ENCODE results near the gene KIFBP.

The KIFBP gene

DNA sequence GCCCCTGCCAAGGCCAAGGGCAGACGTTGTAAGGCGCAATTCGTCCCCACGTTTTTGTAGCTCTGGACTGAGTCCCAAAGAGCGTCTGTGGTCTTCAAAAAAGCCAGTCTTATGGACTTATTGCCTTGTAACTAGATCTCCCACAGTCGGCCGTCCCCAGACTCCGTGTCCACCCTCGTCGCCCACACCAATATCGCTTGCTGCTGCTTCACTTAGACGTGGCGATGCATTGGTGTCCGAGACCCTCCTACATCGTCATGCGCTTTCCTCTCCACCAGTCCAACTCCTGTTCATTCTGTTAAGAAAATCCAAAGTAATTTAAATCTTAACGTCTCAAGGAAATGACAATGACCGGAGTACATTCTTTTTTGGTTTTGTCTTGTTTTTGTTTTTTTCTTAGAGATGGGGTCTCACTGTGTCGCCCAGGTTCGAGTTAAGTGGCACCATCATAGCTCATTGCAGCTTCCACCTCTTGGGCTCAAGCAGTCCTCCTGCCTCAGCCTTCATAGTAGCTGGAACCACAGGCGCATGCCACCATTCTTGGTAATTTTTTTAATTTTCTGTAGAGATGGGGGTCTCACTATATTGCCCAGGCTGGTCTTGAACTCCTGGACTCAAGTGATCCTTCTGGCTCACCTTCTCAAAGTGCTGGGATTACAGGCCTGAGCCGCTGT lies 851 bp downstream of the KIFBP start:
- no peak for TF ChIP-seq TAF1 (IDR thresholded peaks at IDR 0.05; ENCODE audit: borderline replicate concordance, insufficient read depth, low read length)
- TF ChIP-seq SIN3A (IDR thresholded peaks at IDR 0.05; ENCODE audit: borderline replicate concordance, insufficient read depth, low read length), result no peak
- TF ChIP-seq FOXP2 (optimal IDR thresholded peaks at IDR 0.05; ENCODE audit: borderline replicate concordance, extremely low read depth, extremely low read length, insufficient read depth), result no peak
- no peak for TF ChIP-seq POLR2AphosphoS5 (IDR thresholded peaks at IDR 0.05; ENCODE audit: low read depth, low read length)
- TF ChIP-seq, protein P1, sequence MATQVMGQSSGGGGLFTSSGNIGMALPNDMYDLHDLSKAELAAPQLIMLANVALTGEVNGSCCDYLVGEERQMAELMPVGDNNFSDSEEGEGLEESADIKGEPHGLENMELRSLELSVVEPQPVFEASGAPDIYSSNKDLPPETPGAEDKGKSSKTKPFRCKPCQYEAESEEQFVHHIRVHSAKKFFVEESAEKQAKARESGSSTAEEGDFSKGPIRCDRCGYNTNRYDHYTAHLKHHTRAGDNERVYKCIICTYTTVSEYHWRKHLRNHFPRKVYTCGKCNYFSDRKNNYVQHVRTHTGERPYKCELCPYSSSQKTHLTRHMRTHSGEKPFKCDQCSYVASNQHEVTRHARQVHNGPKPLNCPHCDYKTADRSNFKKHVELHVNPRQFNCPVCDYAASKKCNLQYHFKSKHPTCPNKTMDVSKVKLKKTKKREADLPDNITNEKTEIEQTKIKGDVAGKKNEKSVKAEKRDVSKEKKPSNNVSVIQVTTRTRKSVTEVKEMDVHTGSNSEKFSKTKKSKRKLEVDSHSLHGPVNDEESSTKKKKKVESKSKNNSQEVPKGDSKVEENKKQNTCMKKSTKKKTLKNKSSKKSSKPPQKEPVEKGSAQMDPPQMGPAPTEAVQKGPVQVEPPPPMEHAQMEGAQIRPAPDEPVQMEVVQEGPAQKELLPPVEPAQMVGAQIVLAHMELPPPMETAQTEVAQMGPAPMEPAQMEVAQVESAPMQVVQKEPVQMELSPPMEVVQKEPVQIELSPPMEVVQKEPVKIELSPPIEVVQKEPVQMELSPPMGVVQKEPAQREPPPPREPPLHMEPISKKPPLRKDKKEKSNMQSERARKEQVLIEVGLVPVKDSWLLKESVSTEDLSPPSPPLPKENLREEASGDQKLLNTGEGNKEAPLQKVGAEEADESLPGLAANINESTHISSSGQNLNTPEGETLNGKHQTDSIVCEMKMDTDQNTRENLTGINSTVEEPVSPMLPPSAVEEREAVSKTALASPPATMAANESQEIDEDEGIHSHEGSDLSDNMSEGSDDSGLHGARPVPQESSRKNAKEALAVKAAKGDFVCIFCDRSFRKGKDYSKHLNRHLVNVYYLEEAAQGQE (IDR thresholded peaks at IDR 0.05; ENCODE audit: insufficient read depth in 1 of 2, low read depth in 2 of 2, low read length in 2 of 2), result no peak

DNA sequence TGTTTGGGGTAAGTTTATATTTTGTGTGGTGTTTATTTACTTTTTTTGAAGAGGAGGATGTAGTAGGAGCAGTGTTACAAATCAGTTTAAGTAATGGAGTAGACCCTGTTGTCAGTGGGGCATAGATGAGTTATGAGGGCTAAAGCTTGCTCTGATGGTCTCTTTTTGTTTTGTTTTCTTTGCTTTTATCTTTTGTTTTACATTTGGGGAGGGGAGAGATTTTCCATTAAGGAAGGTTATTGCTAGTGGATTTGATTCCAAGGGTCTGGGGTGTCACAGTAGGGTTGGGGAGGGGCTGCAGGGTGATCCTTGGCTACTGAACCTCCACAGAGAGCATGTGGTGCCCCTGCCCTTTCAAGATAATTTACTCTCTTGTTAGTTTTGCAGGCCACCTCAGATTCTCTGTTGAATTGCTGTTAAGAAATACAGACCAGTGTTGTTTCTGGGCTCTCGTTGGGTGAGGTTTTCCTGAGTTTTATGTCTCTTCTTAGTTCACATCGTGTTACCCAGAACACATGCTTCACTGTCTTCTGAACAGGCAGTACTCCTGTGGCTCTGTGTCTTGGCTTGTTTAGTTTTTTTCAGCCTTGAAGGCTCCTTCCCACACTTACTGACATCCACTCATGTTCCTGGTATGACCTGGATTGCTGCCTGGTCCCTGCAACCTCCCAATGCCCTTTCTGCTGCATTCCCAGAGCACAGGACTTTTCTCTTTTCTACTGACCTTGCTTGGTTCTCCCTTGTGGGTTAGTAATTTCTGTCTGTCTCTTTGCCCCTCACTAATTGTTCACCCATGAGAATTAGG lies 4.2 kb downstream of the KIFBP start:
- TF ChIP-seq TAF1 (IDR thresholded peaks at IDR 0.05; ENCODE audit: borderline replicate concordance, insufficient read depth, low read length) (no peak), FOXP2 (optimal IDR thresholded peaks at IDR 0.05; ENCODE audit: borderline replicate concordance, extremely low read depth, extremely low read length, insufficient read depth) (no peak), SIN3A (IDR thresholded peaks at IDR 0.05; ENCODE audit: borderline replicate concordance, insufficient read depth, low read length) (no peak), POLR2AphosphoS5 (IDR thresholded peaks at IDR 0.05; ENCODE audit: low read depth, low read length) (no peak)
- TF ChIP-seq, protein P1 (IDR thresholded peaks at IDR 0.05; ENCODE audit: insufficient read depth in 1 of 2, low read depth in 2 of 2, low read length in 2 of 2), result no peak

DNA sequence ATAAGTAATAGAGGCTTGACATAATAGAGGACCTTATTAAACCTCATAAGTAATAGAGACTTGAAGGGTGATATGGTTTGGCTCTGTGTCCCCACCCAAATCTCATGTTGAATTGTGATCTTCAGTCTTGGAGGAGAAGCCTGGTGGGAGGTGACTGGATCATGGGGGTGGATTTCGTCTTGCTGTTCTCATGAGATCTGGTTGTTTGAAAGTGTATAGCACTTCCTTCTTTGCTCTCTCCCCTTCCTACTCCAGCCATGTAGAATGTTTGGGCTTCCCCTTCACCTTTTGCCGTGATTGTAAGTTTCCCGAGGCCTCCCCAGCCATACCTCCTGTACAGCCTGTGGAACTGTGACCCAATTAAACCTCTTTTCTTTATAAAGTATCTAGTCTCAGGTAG lies 8.6 kb downstream of the KIFBP start:
- no peak for TF ChIP-seq POLR2AphosphoS5 (IDR thresholded peaks at IDR 0.05; ENCODE audit: low read depth, low read length)
- no peak for TF ChIP-seq SIN3A (IDR thresholded peaks at IDR 0.05; ENCODE audit: borderline replicate concordance, insufficient read depth, low read length)
- no peak for TF ChIP-seq FOXP2 (optimal IDR thresholded peaks at IDR 0.05; ENCODE audit: borderline replicate concordance, extremely low read depth, extremely low read length, insufficient read depth)
- TF ChIP-seq, protein P1 (IDR thresholded peaks at IDR 0.05; ENCODE audit: insufficient read depth in 1 of 2, low read depth in 2 of 2, low read length in 2 of 2), result no peak
- no peak for TF ChIP-seq TAF1 (IDR thresholded peaks at IDR 0.05; ENCODE audit: borderline replicate concordance, insufficient read depth, low read length)

DNA sequence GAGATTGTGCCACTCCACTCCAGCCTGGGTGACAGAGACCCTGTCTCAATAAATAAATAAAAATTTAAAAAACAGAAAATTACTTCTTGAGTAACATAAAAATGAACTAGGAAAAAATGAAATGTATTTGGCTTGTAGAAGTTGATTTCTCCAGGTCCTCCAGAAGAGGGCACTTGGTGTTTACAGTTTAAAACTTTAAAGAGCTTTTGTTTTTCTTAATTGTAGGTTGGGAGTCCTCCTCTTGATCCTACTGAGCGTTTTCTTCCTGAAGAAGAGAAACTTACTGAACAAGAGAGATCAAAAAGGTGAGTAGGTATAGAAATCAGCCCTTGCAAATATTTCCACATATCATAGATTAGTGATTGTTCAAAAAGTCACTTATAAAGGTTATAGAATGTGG lies 16.2 kb downstream of the KIFBP start:
- no peak for TF ChIP-seq SIN3A (IDR thresholded peaks at IDR 0.05; ENCODE audit: borderline replicate concordance, insufficient read depth, low read length)
- TF ChIP-seq POLR2AphosphoS5 (IDR thresholded peaks at IDR 0.05; ENCODE audit: low read depth, low read length), result no peak
- TF ChIP-seq FOXP2 (optimal IDR thresholded peaks at IDR 0.05; ENCODE audit: borderline replicate concordance, extremely low read depth, extremely low read length, insufficient read depth), result no peak
- TF ChIP-seq, protein P1 (IDR thresholded peaks at IDR 0.05; ENCODE audit: insufficient read depth in 1 of 2, low read depth in 2 of 2, low read length in 2 of 2), result no peak
- TF ChIP-seq TAF1 (IDR thresholded peaks at IDR 0.05; ENCODE audit: borderline replicate concordance, insufficient read depth, low read length), result no peak
